GM10248 (cell line): ENCODE measurements around the gene LUZP1.

Source experiments
- CTCF ChIA-PET: fragments of 300-600 bp; sonication (Branson Sonifier 250); formaldehyde crosslinking; extraction: SDS; loops from one replicate; lab custom pipeline; 2021; ENCODE audit warnings: antibody characterized with exemption; lab: Yijun Ruan, JAX
- POLR2A ChIA-PET: fragments of 350-650 bp; sonication (Branson Sonifier 250); formaldehyde crosslinking; extraction: SDS; loops from one replicate; lab custom pipeline; 2020; ENCODE audit warnings: antibody characterized with exemption; lab: Yijun Ruan, JAX
- DNase-seq: peaks from one replicate; pipeline ENCODE4 v3.0.0; 2012; ENCODE audit errors: extremely low spot score
- TF ChIP-seq, protein P1 (sequence below): IDR thresholded peaks from 2 replicates; pipeline ENCODE4 v1.5.1; 2012; ENCODE audit warnings: mild to moderate bottlenecking, low read depth; ENCODE audit errors: extremely low read depth, missing control alignments, control extremely low read depth

The LUZP1 gene

DNA sequence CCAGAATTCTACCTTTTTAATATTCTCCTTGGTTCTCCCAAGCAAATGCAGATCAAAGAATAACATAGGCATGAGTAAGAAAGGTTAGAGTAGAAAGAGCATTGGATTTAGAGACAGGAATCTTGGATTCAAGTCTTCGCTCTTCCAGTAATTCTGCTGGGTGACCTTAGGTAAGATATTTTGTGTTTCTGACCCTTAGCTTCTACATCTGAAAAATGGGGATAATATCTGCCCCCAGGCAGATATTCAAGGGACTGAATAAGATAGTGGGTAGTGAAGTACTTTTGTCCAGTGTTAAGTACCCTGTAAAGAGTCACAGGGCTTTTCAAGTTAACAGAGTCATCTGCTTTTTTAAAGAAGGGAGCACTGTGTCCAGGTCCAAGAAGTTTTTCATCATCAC, 78.6 kb downstream of the LUZP1 start:
- ChIA-PET POLR2A (no interaction called here), CTCF (interaction anchor here (20.1 kb wide), 1 partner anchor 91 kb away, joined by 641 read pairs; no protein-coding TSS in a partner anchor)
- TF ChIP-seq, protein P1, sequence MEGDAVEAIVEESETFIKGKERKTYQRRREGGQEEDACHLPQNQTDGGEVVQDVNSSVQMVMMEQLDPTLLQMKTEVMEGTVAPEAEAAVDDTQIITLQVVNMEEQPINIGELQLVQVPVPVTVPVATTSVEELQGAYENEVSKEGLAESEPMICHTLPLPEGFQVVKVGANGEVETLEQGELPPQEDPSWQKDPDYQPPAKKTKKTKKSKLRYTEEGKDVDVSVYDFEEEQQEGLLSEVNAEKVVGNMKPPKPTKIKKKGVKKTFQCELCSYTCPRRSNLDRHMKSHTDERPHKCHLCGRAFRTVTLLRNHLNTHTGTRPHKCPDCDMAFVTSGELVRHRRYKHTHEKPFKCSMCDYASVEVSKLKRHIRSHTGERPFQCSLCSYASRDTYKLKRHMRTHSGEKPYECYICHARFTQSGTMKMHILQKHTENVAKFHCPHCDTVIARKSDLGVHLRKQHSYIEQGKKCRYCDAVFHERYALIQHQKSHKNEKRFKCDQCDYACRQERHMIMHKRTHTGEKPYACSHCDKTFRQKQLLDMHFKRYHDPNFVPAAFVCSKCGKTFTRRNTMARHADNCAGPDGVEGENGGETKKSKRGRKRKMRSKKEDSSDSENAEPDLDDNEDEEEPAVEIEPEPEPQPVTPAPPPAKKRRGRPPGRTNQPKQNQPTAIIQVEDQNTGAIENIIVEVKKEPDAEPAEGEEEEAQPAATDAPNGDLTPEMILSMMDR, result no peak
- no peak for DNase-seq

DNA sequence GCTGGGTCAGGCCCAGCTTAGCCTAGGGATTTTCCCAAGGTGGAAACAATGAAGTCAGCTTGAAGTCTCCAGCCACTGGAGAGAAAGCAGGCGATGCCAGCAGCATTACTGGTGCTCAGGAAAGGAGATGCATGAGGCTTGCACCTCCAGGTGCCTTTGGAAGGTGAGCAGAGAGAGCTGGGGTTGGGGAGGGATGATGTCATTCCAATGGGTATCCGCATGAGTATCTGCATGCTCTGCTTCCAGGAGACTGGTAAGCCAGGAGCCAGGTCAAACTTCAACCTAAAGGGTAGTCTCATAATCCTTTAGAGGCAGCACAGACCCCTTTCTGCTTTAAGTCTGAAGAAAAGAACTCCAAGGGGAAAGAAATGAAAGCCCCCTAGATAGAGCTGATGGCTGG, 80.6 kb downstream of the LUZP1 start:
- TF ChIP-seq, protein P1, result no peak
- DNase-seq, result no peak
- ChIA-PET POLR2A (interaction anchor here (0.6 kb wide), 1 partner anchor 256 kb away, joined by 4 read pairs; the partner anchor contains the start of gene HNRNPR), CTCF (interaction anchor here (1.1 to 20.1 kb wide), 6 partner anchors 11 to 93 kb away, joined by 3 to 641 read pairs (median 6); no protein-coding TSS in a partner anchor)

DNA sequence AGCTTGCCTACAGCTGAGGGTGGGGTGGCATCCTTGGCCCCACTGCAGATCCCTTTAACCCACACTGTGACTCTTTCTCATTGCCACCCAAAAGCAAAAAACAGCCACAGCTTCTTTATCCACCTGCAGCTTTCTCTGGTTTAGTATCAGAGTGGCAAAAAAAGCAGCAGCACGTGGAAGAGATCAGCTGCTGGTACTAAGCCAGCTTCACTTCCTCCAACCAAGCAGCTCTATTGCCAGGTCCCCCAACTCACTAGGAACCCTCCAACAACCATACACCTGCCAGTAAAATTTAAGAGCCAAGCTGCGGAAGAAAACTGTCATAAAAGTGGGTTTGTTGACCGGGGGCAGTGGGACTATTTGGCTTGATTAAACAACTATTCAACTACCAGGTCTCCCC, 83.0 kb downstream of the LUZP1 start:
- TF ChIP-seq, protein P1, result no peak
- no peak for DNase-seq
- ChIA-PET CTCF (interaction anchor here (1.0 to 20.1 kb wide), 4 partner anchors 9 to 96 kb away, joined by 4 to 641 read pairs (median 16); no protein-coding TSS in a partner anchor), POLR2A (no interaction called here)

DNA sequence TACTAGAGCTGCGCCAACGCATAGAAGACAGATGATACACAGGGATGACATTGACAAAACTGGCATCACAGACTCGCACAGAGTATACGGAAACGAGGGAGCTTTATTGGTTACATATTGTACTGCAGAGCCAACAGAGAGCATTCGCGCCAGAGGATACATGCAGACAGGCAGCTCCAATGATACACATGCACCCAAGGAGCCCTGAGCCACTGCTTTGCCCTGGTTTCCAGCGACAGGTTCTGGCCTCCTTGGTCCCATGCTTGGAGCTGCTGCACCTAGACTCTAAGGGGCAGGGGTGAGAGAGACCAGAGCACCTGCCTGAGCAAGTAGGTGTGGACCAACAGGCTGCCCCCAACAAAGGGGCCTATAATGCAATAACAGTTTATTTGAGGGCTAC, 83.8 kb downstream of the LUZP1 start:
- ChIA-PET POLR2A (no interaction called here), CTCF (interaction anchor here (1.0 to 20.1 kb wide), 4 partner anchors 10 to 96 kb away, joined by 4 to 641 read pairs (median 16); no protein-coding TSS in a partner anchor)
- TF ChIP-seq, protein P1, result no peak
- no peak for DNase-seq

DNA sequence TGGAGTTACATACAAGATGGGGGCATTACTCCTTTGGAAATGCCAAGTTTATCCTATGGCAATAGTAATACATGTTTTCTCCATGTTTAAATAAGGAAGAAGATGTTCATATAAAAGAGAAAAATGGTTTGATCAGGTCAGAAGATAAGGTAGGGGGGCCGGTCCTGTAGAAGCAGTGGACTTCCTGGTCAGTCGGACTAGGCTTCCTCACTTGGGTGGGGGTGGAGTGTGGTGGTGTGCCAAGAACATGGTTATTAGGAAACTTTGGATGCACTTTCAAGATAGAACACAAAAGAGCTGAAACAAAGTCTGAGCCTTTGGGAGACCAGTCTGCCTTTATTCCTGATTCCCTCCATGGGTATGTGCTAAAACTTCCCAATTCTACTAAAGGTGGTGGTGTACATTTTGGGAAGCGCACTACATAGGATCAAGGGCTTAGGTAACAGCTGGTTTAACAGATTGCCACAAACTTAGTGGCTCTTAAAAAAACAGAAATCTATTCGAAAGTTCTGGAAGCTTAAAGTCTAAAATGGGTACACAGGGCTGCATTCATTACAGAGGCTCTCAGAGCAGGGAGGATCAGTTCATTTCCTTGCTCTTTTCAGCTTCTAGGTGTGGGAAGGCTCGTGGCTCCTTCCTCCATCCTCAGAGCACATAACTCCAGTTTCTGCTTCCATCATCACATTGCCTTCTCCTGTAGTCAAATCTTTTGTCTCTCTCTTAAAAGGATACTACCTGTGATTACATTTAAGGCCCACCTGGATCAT, 84.8 kb downstream of the LUZP1 start:
- TF ChIP-seq, protein P1, result no peak
- ChIA-PET CTCF (interaction anchor here (1.1 to 1.8 kb wide), 2 partner anchors 11 to 15 kb away, joined by 3 to 9 read pairs; no protein-coding TSS in a partner anchor), POLR2A (no interaction called here)
- no peak for DNase-seq

DNA sequence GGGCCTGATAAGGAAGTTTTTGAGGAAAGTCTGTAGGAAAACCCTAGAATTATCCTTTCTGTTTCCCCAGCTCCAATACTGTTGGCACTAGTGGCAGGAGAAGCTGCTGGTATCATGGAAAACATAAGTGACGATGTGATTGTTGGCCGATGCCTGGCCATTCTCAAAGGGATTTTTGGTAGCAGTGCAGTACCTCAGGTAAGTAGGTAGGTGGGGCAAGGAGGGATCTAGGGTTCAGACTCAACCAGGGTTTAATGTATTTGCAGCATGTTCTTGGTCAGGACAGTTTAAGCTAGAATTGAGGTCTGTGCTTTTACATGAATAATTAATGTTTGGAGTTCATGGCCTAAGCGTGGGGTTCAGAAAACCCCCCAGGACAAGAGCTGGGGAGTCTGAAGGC, 87.3 kb downstream of the LUZP1 start:
- ChIA-PET POLR2A (no interaction called here), CTCF (interaction anchor here (1.3 to 4.1 kb wide), 6 partner anchors 9 to 125 kb away, joined by 3 to 26 read pairs (median 5); no protein-coding TSS in a partner anchor)
- no peak for DNase-seq
- TF ChIP-seq, protein P1, result no peak
